Stimulated activated CD4-positive, alpha-beta T cell treated with anti-CD3 and anti-CD28 coated beads, Interleukin-4, amount 100 ng/mL, for 24 hours (primary cell): ENCODE data around the gene MRPL10.

Source experiments
- DNase-seq: peaks from one replicate; pipeline ENCODE4 v3.0.0-alpha.2; 2020

Gene MRPL10

GRCh38 chr17:47857551-47858455, 26.5 kb upstream of the MRPL10 start:
- DNase-seq, result no peak

GRCh38 chr17:47856830-47857229, 25.5 kb upstream of the MRPL10 start:
- DNase-seq, result no peak

GRCh38 chr17:47855737-47856136, 24.4 kb upstream of the MRPL10 start:
- DNase-seq, result no peak

GRCh38 chr17:47853616-47854015, 22.3 kb upstream of the MRPL10 start:
- no peak for DNase-seq

GRCh38 chr17:47852113-47852949, 21.0 kb upstream of the MRPL10 start:
- DNase-seq, result no peak

- DNase-seq, result no peak
Measured at GRCh38 chr17:47851764-47852112, 20.4 kb upstream of the MRPL10 start.

GRCh38 chr17:47850692-47851573, 19.6 kb upstream of the MRPL10 start, which contains the start of gene SP6:
SP6 (minus strand) TSS chr17:47851163; CDS start chr17:47848429, 2,734 bp downstream.
- peak; percentile 70 for DNase-seq

- DNase-seq, result no peak
Measured at GRCh38 chr17:47850373-47850691, 19.0 kb upstream of the MRPL10 start.

GRCh38 chr17:47848198-47848513, 16.8 kb upstream of the MRPL10 start:
- no peak for DNase-seq

GRCh38 chr17:47847341-47848197, 16.2 kb upstream of the MRPL10 start:
- DNase-seq, result peak; percentile 15

GRCh38 chr17:47846716-47847340, 15.5 kb upstream of the MRPL10 start:
- no peak for DNase-seq

- no peak for DNase-seq
Measured at GRCh38 chr17:47845716-47846075, 14.4 kb upstream of the MRPL10 start.

GRCh38 chr17:47844814-47845715, 13.7 kb upstream of the MRPL10 start:
- DNase-seq, result no peak

- DNase-seq, result no peak
Measured at GRCh38 chr17:47844227-47844626, 12.9 kb upstream of the MRPL10 start.

- no peak for DNase-seq
Measured at GRCh38 chr17:47843391-47843730, 12.0 kb upstream of the MRPL10 start.

GRCh38 chr17:47841488-47842291, 10.3 kb upstream of the MRPL10 start:
- no peak for DNase-seq

- DNase-seq, result peak; percentile 90
Measured at GRCh38 chr17:47840742-47841487, 9.6 kb upstream of the MRPL10 start, which contains the start of gene SCRN2. SCRN2 (minus strand) TSS chr17:47841273; CDS start chr17:47840843, 430 bp downstream.

- no peak for DNase-seq
Measured at GRCh38 chr17:47840001-47840741, 8.8 kb upstream of the MRPL10 start.
